ENCODE measurements around the gene IGSF23. TPM values are rescaled to one million over a fixed set of nuclear protein-coding genes. Genes with fewer than 3 reads are reported as not detected.
"Not testable (repeated sequence)": the region's sequence is repeated elsewhere in the genome, so short reads cannot be mapped to it uniquely, and the experiment has no call there.

IGSF23 gene
- total RNA-seq, 1 donor from 2014 or later = not detected

- peaks cover 19% of the 10 kb centered on the region for H3K9me3 Mint-ChIP-seq
- H3K27ac Mint-ChIP-seq; intact Hi-C loops (cut with micrococcal nuclease); H3K27me3 Mint-ChIP-seq; DNase-seq; H3K4me3 Mint-ChIP-seq; H3K36me3 Mint-ChIP-seq (ENCODE audit: low read depth); H3K4me1 Mint-ChIP-seq: not testable (repeated sequence)
Measured at GRCh38 chr19:44593866-44594266, 19.5 kb upstream of the IGSF23 start.

- Mint-ChIP-seq H3K27ac (no peak overlapping the region), H3K4me3 (no peak overlapping the region), H3K27me3 (no peaks in the 10 kb centered on the region), H3K36me3 (ENCODE audit: low read depth) (no peaks in the 10 kb centered on the region), H3K9me3 (peaks cover 25% of the 10 kb centered on the region), H3K4me1 (no peaks in the 10 kb centered on the region)
- no peak for DNase-seq
- intact Hi-C loops (cut with micrococcal nuclease) = no loop called here
Measured at GRCh38 chr19:44596428-44597130, 16.8 kb upstream of the IGSF23 start.

- Mint-ChIP-seq H3K27ac (no peak overlapping the region), H3K4me1 (no peaks in the 10 kb centered on the region), H3K9me3 (peaks cover 24% of the 10 kb centered on the region), H3K36me3 (ENCODE audit: low read depth) (no peaks in the 10 kb centered on the region), H3K27me3 (no peaks in the 10 kb centered on the region), H3K4me3 (no peak overlapping the region)
- intact Hi-C loops (cut with micrococcal nuclease) = no loop called here
- no peak for DNase-seq
Measured at GRCh38 chr19:44597131-44597491, 16.3 kb upstream of the IGSF23 start.

DNA sequence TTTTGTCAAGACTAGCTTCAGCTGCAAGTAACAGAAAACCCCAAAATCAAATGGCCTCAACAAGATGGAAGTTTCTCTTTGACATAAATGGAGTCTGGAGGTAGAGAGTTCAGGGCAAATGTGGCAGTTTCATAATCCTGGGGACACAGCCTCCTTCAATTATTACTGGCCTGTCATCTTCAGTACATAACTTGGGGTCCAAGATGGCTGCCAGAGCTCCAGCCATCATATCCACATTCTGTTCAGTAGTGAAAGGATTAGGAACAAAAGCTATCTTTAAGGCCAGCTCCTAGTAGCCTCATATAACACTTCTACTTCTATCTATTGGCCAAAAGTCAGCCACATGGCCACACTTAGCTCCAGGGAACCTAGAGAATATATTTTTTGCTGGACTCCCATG is 15.0 kb upstream of the IGSF23 start:
- Mint-ChIP-seq H3K27ac (no peak overlapping the region), H3K4me3 (no peak overlapping the region), H3K36me3 (ENCODE audit: low read depth) (no peaks in the 10 kb centered on the region), H3K4me1 (no peaks in the 10 kb centered on the region), H3K27me3 (no peaks in the 10 kb centered on the region), H3K9me3 (peaks cover 21% of the 10 kb centered on the region)
- intact Hi-C loops (cut with micrococcal nuclease) = no loop called here
- no peak for DNase-seq

GRCh38 chr19:44598880-44599279 is 14.5 kb upstream of the IGSF23 start:
- H3K4me1 Mint-ChIP-seq = no peaks in the 10 kb centered on the region
- no peak for DNase-seq
- no peak overlapping the region for H3K27ac Mint-ChIP-seq
- no peaks in the 10 kb centered on the region for H3K36me3 Mint-ChIP-seq (ENCODE audit: low read depth)
- no peak overlapping the region for H3K4me3 Mint-ChIP-seq
- H3K9me3 Mint-ChIP-seq = peaks cover 21% of the 10 kb centered on the region
- no peaks in the 10 kb centered on the region for H3K27me3 Mint-ChIP-seq
- intact Hi-C loops (cut with micrococcal nuclease) = no loop called here

GRCh38 chr19:44600466-44600865 is 12.9 kb upstream of the IGSF23 start:
- H3K27me3 Mint-ChIP-seq = no peaks in the 10 kb centered on the region
- intact Hi-C loops (cut with micrococcal nuclease) = no loop called here
- no peak overlapping the region for H3K4me3 Mint-ChIP-seq
- no peak overlapping the region for H3K27ac Mint-ChIP-seq
- no peaks in the 10 kb centered on the region for H3K36me3 Mint-ChIP-seq (ENCODE audit: low read depth)
- H3K4me1 Mint-ChIP-seq = no peaks in the 10 kb centered on the region
- peaks cover 21% of the 10 kb centered on the region for H3K9me3 Mint-ChIP-seq
- no peak for DNase-seq

DNA sequence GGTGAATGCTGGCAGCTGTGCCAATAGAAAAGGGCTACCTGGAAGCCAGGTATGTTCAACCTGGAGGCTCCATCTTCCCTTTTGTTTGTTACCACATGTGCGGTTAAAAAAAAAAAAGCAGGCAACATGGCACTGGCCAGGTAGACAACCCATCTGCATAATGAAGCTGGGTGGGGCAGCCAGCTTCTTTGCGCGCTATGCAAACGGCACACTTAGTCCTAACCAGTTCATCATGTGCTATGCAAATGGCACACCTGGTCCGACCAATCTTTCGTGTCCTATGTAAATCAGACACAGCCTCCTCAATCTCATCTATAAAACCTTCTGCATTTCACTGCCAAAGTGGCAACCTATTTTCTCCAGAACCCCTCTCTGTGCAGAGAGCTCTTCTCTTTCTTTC is 11.3 kb upstream of the IGSF23 start:
- DNase-seq = no peak
- Mint-ChIP-seq H3K27ac (no peak overlapping the region), H3K4me3 (no peak overlapping the region), H3K9me3 (peaks cover 21% of the 10 kb centered on the region), H3K36me3 (ENCODE audit: low read depth) (no peaks in the 10 kb centered on the region), H3K4me1 (peaks cover 2% of the 10 kb centered on the region), H3K27me3 (no peaks in the 10 kb centered on the region)
- intact Hi-C loops (cut with micrococcal nuclease) = no loop called here

DNA sequence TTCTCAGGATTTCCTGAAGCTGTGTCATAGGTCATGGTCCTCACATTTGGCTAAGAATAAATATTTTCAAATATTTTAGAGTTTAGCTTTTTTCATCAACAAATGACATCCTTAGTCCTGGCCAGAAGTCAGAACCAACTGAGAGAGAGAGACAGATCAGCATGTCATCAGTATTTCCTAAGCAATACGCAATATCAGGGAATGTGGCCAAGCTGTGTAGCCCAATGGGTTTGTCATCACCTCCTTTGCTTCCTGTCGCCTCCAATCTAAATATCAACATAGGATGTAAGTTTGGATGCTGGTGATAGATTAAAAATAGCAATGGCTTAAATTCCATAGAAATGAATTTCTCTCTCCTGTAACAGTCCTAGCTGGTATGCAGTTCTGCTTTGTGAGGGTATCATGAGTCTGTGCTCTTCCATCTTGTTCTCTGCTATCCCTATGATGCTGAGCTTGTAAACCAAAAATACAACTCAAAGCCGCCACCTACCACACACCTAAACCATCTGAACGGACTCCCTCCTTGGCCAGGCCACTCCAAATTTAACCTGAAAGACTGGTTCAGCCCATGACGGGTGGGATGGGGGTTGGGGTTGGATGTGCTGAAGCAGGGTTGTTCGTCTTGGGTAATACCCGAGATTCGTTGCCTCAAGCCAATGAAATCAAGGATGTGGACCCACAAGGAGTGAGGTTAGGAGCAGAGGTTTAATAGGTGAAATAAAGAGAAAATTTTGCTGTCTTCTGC is 10.0 kb upstream of the IGSF23 start:
- intact Hi-C loops (cut with micrococcal nuclease) = no loop called here
- H3K4me3 Mint-ChIP-seq = no peak overlapping the region
- H3K27me3 Mint-ChIP-seq = no peaks in the 10 kb centered on the region
- no peaks in the 10 kb centered on the region for H3K36me3 Mint-ChIP-seq (ENCODE audit: low read depth)
- peaks cover 18% of the 10 kb centered on the region for H3K9me3 Mint-ChIP-seq
- H3K27ac Mint-ChIP-seq = no peak overlapping the region
- peaks cover 2% of the 10 kb centered on the region for H3K4me1 Mint-ChIP-seq
- DNase-seq = no peak

DNA sequence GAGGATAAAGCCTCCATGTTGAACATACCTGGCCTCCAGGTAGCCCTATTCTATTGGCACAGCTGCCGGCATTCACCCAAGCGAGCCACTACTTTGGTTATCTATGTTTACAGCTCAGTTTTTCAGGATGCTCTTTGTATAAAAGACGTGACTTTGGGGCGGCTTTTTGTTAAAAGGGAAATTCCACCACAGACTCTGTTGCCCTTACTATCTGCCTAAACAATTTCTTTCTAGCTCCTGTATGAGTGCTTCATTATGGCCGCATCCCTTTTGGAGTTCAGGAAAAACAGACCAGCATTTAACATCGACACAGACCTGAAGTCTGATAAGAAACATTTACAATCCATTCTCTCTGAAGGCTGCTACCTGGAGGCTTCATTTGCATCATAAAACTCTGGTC is 9.1 kb upstream of the IGSF23 start:
- intact Hi-C loops (cut with micrococcal nuclease) = no loop called here
- H3K4me1 Mint-ChIP-seq = peaks cover 2% of the 10 kb centered on the region
- no peak for DNase-seq
- H3K36me3 Mint-ChIP-seq (ENCODE audit: low read depth) = no peaks in the 10 kb centered on the region
- peaks cover 13% of the 10 kb centered on the region for H3K9me3 Mint-ChIP-seq
- no peak overlapping the region for H3K4me3 Mint-ChIP-seq
- H3K27ac Mint-ChIP-seq = no peak overlapping the region
- no peaks in the 10 kb centered on the region for H3K27me3 Mint-ChIP-seq

- H3K4me1 Mint-ChIP-seq = peaks cover 2% of the 10 kb centered on the region
- intact Hi-C loops (cut with micrococcal nuclease) = no loop called here
- H3K36me3 Mint-ChIP-seq (ENCODE audit: low read depth) = no peaks in the 10 kb centered on the region
- peaks cover 4% of the 10 kb centered on the region for H3K9me3 Mint-ChIP-seq
- H3K4me3 Mint-ChIP-seq = no peak overlapping the region
- H3K27ac Mint-ChIP-seq = no peak overlapping the region
- H3K27me3 Mint-ChIP-seq = no peaks in the 10 kb centered on the region
- no peak for DNase-seq
Measured at GRCh38 chr19:44605547-44605946, 7.8 kb upstream of the IGSF23 start.

DNA sequence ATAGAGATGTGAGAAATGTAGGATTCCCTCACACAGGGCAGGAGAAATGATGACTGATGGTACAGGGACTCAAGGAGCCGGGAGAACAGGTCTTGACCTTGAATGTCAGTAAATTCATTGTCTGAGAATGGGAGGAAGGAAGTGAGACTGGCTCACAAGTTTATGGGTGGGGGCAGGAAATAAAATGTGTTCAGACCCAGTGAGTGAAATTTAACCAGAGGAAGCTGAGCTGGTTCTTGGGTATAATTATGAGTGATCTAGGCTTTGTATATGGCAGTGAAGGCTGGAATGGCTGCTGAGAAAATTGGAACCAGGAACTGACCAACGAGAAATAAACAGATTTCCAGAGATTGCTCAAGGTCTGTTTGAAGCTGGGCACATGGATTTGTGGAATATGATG is 6.3 kb upstream of the IGSF23 start:
- intact Hi-C loops (cut with micrococcal nuclease) = no loop called here
- peaks cover 4% of the 10 kb centered on the region for H3K9me3 Mint-ChIP-seq
- no peak overlapping the region for H3K27ac Mint-ChIP-seq
- H3K4me1 Mint-ChIP-seq = peaks cover 2% of the 10 kb centered on the region
- no peak overlapping the region for H3K4me3 Mint-ChIP-seq
- H3K27me3 Mint-ChIP-seq = no peaks in the 10 kb centered on the region
- no peaks in the 10 kb centered on the region for H3K36me3 Mint-ChIP-seq (ENCODE audit: low read depth)
- DNase-seq = no peak

- intact Hi-C loops (cut with micrococcal nuclease) = no loop called here
- Mint-ChIP-seq H3K9me3 (peaks cover 4% of the 10 kb centered on the region), H3K4me1 (peaks cover 2% of the 10 kb centered on the region)
Measured at GRCh38 chr19:44607917-44608316, 5.4 kb upstream of the IGSF23 start.

GRCh38 chr19:44608391-44608821 is 5.0 kb upstream of the IGSF23 start:
- H3K27ac Mint-ChIP-seq = no peak overlapping the region
- no peaks in the 10 kb centered on the region for H3K36me3 Mint-ChIP-seq (ENCODE audit: low read depth)

More at GRCh38 chr19:44607917-44608316, 5.4 kb upstream of the IGSF23 start:
- Mint-ChIP-seq H3K4me3 (no peak overlapping the region), H3K27ac (no peak overlapping the region), H3K27me3 (no peaks in the 10 kb centered on the region), H3K36me3 (ENCODE audit: low read depth) (no peaks in the 10 kb centered on the region)
- DNase-seq = no peak

GRCh38 chr19:44609219-44609618 is 4.1 kb upstream of the IGSF23 start:
- Mint-ChIP-seq H3K27ac (no peak overlapping the region), H3K4me3 (no peak overlapping the region), H3K36me3 (ENCODE audit: low read depth) (no peaks in the 10 kb centered on the region), H3K27me3 (no peaks in the 10 kb centered on the region), H3K4me1 (peaks cover 2% of the 10 kb centered on the region), H3K9me3 (peaks cover 4% of the 10 kb centered on the region)
- intact Hi-C loops (cut with micrococcal nuclease) = no loop called here
- no peak for DNase-seq

More at GRCh38 chr19:44608391-44608821, 5.0 kb upstream of the IGSF23 start:
- Mint-ChIP-seq H3K4me1 (peaks cover 2% of the 10 kb centered on the region), H3K4me3 (no peak overlapping the region), H3K27me3 (no peaks in the 10 kb centered on the region), H3K9me3 (peaks cover 4% of the 10 kb centered on the region)
- intact Hi-C loops (cut with micrococcal nuclease) = no loop called here
- DNase-seq = no peak
